IPS-18c (cell line): ENCODE data around the gene PLAA.

Experiments
- H3K4me3 ChIP-seq: 2 replicates; pipeline ENCODE4 v1.7.0; 2013; ENCODE audit warnings: low read depth, mild to moderate bottlenecking, low read length, moderate library complexity; ENCODE audit not compliant: insufficient read depth
- H3K9me3 ChIP-seq: one replicate; pipeline ENCODE4 v1.6.1; 2013; ENCODE audit warnings: mild to moderate bottlenecking, low read length, moderate library complexity; ENCODE audit not compliant: control insufficient read depth, insufficient read depth

PLAA gene

DNA sequence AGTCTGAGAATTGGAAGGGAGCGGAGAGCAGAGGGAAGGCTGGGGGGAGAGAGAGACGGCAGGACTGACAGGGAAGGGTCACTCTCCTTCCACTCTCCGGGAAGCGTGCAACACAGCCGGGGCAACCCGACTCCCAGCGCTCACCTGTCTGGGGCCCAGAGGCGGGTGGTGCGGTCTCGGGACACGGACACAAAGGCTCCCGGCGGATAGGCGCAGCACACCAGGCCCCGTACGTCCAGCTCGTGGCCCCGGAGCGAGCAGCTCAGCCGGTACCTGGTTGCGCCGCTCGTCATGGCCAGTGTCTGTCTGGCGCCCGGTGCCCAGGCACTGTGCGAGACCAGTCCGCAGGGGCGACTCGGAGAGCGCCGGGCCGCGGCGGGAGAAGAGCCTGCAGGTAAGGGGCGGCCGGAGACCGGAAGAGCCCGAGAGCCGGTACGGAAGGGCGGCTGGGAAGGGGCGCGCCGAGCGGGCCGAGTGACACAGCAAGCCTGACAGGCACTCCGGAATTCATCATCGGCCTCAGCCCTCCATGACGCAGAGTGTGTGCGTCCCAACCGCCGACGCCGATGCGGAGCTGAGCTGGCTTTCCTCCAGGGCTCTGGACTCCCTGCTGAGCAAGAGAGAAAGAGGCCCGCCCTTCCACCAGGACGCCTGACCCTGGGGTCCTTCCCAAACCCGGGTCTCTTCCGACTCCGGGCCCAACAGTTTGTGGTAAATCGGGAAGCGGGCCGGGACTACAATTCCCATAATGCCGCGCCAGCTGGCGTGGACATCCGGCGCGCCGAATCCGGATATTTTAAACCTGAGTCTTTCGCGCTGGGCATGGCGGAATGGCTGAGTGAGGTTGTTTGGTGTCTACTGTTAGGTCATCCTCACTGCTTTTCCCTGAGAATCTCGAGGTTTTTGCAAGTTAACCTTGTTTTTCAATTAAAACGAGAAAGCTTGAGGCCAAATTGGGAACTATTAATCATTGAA lies at the start of gene PLAA:
TSS of gene PLAA (minus strand) at position 490 of the 975 bp plus-strand sequence. CDS start at position 293, 197 bp downstream.
- H3K9me3 ChIP-seq = no peaks in the 10 kb centered on the region

DNA sequence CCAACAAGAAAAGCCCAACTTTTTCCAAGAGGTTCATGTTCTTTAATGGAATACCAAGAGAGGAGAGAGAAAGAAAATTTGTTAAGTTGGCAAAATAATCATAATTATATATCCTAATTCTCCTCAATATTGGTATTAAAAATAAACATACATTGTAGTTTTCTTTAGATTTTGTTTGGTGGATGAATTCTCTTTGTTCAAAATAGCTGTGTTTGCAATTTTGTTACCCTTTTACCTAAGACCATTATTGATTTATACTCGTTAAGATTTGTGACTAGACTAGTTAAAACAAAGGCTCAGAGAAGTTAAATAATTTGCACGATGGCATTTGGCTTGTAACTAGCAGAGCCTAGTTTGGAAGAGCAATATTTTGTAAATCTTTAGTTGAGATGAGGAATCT lies 48.8 kb upstream of the PLAA start:
- H3K9me3 ChIP-seq = no peaks in the 10 kb centered on the region
- no peak overlapping the region for H3K4me3 ChIP-seq

More for the DNA sequence above, at the start of gene PLAA:
- peak within 1 kb of the TSS; percentile 94 for H3K4me3 ChIP-seq

DNA sequence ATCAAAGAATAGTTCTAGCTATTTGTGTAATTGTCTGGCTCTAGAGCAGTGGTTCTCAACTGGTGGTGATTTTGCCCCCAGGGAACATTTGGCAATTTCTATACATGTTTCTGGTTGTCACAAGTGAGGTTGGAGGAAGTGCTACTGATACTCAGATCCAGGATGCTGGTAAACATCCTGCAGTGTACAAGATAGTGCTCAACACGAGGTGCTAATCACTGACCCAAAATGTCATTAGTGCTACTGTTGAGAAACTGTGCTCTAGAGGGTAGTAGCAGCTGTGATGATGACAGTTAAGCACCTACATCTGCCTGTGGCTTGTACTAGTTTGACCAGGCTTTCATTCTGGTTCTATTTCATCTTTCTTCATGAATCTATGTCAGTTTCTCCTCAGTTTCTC lies 36.3 kb upstream of the PLAA start:
- Histone ChIP-seq H3K4me3 (no peak overlapping the region), H3K9me3 (no peaks in the 10 kb centered on the region)

DNA sequence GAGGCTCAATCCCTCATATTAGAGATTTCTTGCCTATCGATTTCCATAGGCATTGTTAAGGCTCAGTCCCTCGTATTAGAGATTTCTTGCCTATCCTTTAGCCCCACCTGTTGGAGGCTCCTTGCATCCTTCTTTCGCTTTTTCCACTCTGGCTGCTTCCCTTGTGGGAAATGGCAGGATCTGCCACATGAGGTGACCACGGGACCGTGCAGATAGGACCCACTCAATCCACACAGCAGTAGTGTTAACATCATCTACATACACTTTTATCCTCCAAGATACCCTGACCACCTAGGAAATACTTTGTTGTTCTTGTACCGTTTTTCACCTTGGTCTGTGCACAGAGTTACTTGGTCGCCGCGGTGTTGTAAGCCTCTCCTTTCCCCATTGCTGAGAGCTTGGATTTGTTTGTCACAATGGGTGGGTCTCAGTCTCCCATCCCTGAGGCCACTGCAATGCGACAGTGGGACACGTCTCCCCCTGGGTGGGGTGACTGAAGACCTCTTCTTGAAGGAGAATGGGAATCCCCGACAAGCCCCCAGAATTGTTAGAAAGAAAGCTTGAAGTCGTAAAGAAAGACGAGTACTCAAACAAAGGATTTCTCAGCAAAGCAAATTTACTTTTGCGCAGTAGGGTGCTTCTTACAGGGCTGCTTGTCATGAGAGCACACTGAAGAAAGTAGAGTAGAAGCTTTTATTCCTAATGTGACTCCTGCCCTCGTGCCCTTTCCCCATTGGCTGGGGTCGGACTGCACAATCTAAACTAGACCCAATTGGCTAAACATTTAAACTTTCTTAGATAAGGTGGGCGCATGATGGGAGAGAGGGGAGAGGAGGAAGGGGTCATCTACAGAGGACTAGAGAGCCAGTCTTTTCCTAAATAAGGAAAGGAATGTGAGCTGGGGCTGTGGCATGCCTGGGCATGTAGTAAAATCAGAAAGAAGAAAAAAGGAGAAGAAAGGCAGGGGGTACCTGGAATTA lies 29.0 kb upstream of the PLAA start:
- Histone ChIP-seq H3K4me3 (no peak overlapping the region), H3K9me3 (no peaks in the 10 kb centered on the region)

DNA sequence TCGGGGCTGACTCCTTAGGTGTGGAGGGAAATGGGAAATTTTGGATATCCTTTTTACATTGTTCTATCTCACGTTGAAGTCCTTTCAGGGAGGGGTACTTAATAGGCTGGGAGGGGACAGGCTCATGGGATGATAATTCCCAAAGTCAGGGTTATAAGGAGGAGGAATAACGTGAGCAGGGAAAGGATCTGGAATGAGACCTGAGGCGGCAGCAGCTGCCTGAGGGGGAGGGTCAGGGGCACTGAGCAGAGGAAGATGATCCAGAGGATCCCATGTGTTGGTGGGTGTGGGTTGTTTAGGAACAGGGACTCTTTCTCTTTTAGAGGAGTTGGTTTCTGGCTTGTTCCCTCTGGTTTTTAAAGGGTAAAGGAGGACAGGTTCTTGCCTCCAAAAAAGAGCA lies 27.9 kb upstream of the PLAA start:
- Histone ChIP-seq H3K9me3 (no peaks in the 10 kb centered on the region), H3K4me3 (no peak overlapping the region)

DNA sequence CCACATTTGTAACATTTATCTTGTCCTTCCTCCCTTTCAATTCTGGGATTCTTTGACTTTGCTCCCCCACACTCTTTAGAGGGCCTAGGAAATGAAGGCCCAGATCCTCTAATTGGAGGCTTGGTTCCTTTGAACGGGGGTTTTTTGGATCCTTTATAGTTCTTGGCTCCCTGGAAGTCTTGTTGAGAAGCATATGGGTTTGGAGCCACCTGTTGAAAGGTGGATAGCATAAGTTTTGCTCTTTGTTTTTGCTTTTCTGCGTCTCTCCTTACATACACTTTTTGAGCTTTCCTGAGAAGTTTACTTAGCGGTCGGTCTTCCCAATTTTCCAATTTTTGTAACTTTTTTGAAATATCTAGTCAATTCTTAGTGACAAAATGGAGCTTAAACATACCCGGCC lies 26.9 kb upstream of the PLAA start:
- Histone ChIP-seq H3K9me3 (no peaks in the 10 kb centered on the region), H3K4me3 (no peak overlapping the region)

DNA sequence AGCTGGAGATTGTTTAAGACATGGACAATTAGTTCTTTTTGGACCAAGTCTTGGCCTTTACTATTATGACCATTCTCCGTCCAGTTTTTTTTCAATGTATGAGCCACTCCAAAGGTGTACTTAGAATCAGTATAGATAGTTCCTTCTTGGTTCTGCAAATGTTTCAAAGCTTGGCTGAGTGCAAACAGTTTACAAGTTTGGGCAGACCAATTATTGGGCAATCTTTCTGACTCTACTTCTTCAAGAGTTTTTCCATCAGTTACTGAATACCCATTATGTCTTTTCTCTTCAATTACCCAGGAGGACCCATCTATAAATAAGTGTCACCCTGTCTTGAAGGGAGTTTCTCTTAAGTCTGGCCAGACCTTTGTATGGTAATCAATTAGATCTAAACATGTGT lies 24.7 kb upstream of the PLAA start:
- Histone ChIP-seq H3K9me3 (no peaks in the 10 kb centered on the region), H3K4me3 (no peak overlapping the region)

DNA sequence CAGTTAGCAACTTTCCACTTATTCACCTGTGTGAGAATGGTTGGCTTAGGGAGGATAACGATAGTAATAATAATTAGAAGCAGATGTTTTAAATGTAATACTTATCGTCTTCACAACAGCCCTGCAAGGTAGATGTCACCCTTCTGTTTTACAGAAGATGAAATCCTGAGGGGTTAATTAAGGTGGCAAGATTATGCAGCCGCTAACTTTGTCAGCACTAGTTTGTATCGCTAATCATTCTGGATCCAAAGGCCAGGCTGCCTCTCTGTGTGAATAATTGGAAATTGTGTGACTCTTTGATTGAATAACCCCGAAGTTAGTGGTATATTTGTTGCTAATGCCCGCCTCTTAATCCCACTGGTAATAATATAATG lies 9.8 kb upstream of the PLAA start:
- Histone ChIP-seq H3K9me3 (no peaks in the 10 kb centered on the region), H3K4me3 (peak overlapping the region; percentile 63)

DNA sequence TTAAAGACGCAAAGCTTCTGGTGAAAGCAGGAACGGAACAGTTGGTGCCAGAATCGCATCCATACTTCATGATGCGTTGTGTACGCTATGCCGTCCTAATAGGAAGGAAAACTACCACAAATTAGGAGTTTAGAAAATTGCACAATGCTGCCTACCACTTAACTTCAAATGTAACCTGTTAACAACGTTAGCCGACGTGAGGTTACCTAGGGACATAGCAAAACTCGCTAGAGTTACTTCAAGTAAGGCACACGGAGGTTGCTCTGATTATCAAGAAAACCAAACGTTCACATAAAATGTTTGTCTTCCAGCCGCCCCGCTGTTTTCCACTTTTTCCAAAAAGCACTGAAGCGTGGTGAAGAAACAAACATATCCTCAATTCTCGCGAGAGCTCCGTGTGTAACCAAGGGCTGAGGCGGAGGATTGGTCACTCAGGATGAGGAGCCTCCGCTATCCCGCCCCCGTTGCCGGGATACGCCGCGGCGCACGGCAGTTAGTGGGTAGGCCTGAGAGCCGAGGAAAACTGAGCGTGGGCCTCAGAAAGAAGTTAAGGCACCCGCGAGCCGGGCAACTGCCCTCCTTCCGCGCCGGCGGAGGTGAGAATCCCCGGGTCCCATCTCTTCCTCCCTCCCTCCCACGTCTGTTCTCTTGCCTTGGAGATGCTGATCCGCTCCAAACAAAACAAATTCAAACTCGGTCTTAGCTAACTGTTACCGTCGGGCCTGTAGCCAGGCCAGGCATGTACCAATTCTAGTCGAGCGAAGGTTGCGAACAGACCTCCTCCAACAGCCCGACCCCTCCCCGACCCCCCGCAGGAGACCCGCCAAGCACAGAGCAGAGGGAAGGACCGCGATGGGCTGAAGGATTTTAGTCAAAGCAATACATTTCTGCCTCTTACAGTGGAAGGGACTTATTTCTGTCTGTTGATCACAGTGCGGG lies 9.1 kb upstream of the PLAA start, which contains the start of gene IFT74:
TSS of gene IFT74 (plus strand) at position 492 of the 939 bp plus-strand sequence. CDS start 5,556 bp downstream, outside the sequence.
- Histone ChIP-seq H3K9me3 (no peaks in the 10 kb centered on the region), H3K4me3 (peak within 1 kb of the TSS; percentile 63)

DNA sequence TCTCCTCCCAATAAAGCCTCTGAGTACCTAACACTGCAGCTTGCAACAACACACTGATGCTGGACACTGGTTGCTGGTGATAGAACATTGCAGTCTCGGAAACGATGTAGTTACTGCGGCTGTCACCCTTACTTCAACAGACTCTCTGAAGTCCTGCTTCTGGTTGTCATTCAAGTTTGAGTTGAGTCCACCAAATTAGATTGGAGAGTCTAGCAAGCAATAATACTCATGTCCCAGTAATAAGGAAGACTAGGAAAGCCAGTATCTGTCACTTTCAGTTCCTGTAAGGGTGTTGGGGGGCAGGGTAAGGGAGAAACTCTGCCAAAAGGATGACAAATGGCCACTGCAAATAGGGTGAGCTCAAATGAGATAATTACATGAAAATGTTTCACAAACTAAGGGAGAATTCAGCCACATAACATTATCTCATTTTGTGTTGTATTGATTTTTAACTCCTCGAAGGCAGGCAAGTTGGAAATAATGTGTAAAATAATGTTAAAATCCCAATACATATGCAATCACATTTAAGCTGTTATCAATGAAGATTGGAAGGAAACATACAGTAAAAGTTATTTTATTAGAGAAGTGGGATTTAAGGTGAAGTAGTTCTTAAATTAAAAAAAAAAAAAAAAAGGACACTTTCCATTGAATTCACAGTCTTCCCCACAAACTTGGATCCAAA lies 8.3 kb upstream of the PLAA start:
- Histone ChIP-seq H3K9me3 (no peaks in the 10 kb centered on the region), H3K4me3 (peak overlapping the region; percentile 63; the same call in 1 of the 2 replicates)

DNA sequence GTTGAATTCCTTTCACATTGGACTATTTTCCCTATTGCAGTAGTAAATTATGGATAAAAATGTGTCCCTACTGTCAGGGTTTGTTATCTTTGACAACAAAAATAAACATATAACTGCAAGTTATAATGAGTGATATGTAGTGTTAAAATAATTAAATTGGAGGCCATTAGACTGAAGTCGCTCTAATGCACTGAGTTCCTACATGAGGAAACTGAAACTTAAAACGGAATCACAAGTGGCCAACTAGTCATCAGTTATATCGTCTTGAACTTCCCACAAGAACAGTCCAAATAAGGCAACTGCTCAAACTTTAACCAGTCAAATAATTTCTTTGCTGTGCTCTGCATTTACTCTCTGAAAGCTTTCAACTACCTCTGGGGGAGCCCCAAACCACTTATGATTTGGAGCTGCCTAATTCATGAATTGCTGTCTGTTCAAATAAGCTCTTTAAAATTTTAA lies 7.0 kb upstream of the PLAA start:
- H3K9me3 ChIP-seq = no peaks in the 10 kb centered on the region
- H3K4me3 ChIP-seq = no peak overlapping the region

DNA sequence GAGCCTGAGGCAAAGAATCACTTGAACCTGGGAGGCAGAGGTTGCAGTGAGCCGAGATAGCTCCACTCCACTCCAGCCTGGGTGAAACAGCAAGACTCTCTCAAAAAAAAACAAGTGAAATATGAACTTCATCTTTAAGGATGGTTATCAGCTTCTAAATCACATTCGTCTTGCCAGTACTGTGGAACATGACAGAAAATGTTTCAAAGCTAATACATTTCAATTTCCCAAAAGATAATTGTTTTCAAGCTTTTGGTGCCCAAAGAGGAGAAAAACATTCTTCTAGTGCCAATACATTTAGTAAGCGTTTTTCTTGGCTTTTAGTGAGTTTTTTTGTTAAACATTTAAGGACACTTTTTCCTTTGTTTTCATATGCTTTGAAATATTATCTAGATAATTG lies 4.8 kb upstream of the PLAA start:
- Histone ChIP-seq H3K9me3 (no peaks in the 10 kb centered on the region), H3K4me3 (no peak overlapping the region)

DNA sequence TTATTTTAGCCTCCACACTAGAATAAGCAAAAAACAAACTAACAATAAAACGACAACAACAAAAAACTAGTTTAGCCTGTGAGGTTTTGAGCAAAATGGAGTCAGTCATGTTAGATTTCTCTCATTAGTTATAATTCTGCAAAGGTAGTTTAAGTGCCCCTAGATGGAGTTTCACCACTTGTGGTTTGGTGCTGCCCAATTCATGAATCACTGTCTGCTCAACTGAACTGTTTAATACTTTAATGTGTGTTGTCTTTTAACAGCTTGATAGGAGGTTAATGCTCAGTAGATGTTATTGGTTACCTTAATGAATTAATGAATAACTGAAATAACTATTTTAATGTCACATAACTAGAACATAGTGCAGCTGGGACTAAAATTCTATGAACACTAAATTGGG lies 3.5 kb upstream of the PLAA start:
- Histone ChIP-seq H3K9me3 (no peaks in the 10 kb centered on the region), H3K4me3 (no peak overlapping the region)

DNA sequence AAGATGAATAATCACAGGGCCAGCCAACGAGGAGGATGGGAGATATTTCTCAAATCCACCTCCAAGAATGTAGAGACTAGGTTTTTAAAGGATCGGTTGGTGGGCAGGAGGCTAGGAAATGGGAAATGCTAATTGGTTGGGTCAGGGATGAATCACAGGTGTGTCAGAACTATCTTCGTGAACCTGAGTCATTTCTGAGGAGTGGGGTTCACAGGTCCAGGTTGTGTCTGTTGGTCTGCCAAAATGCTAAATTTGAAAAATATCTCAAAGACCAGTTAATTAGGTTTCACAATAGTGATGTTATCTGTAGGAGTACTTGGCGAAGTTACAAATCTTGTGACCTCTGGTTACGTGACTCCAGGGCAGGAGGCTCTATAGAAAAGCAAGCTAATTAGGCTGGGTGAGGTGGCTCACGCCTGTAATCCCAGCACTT lies 2.6 kb upstream of the PLAA start:
- H3K4me3 ChIP-seq = no peak overlapping the region
- H3K9me3 ChIP-seq = no peaks in the 10 kb centered on the region

DNA sequence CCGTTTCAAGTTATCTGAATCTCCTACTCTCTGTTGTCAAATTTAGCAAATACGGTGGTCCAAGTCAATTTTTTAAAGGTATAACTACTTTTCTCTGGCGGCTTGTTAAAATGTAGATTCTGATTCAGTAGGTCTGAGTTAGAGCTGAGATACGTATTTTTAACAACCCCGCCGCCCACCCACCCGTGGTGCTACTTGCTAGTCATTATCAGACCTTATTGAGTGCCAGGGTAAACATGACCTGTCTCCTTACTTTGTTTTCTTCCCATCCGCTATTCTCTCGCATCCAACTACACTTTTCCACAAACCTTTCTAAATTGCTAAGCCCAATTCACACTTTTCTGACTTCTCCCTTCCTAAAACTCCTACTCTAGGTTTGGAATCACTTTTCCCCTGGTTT lies 694 bp upstream of the PLAA start:
- no peaks in the 10 kb centered on the region for H3K9me3 ChIP-seq
- peak overlapping the region; percentile 94 for H3K4me3 ChIP-seq

DNA sequence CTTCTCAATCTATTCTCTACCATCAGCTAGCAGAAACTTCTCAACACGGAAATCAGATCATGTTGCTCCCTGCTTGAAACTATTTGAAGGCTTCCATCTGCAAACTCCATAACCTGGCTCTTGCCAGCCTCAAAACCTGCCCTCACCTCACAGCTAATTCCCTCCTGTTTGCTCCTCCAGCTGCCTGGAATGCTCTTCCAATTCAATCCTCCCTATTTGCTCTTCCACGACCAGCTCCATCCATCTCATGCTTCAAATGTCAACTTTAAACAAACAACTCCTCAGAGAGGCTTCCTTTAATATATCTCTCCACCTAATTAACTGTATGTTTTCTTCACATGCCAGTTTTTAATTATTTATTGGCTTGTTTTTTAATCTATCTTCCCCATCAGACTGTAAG lies 1.5 kb downstream of the PLAA start:
- H3K4me3 ChIP-seq = peak overlapping the region; percentile 94; the same call in 1 of the 2 replicates
- no peaks in the 10 kb centered on the region for H3K9me3 ChIP-seq
